Measurements from ENCODE around the gene CSNK1D. TPM values are rescaled to one million over a fixed set of nuclear protein-coding genes. Genes with fewer than 3 reads are reported as not detected.
"Not testable (repeated sequence)": the region's sequence is repeated elsewhere in the genome, so short reads cannot be mapped to it uniquely, and the experiment has no call there.

CSNK1D gene
- total RNA-seq, 2 donors from 2014 or later, result 37.6 to 116 TPM

GRCh38 chr17:82212331-82213250, 60.9 kb downstream of the CSNK1D start, which contains the start of gene CCDC57:
Gene CCDC57 (minus strand): TSS chr17:82212842. CDS start chr17:82201944, 10,898 bp downstream.
- peak in 2 of 3 donors; percentile 49 to 67 for TF ChIP-seq POLR2A (IDR thresholded peaks at IDR 0.05)
- TF ChIP-seq CTCF (IDR thresholded peaks at IDR 0.05), result peak in 2 of 7 experiments; percentile 5 to 44
- Histone ChIP-seq H3K4me3 (peak within 1 kb of the TSS; percentile 56 to 99), H3K9me3 (no peaks in the 10 kb centered on the region), H3K27ac (peak within 1 kb of the TSS; percentile 28 to 82 (median 75)), H3K4me1 (peaks cover 32% of the 10 kb centered on the region), H3K27me3 (no peaks in the 10 kb centered on the region), H3K36me3 (replicated peaks in 1 of 2; ENCODE audit: insufficient read depth in 1 of 2, low read depth in 2 of 2) (no peaks in the 10 kb centered on the region)
- intact Hi-C loops (cut with DNase I), result no loop called here
- ATAC-seq, result peak; percentile 87
- DNase-seq, result peak; percentile 79 to 89 (median 86)
- 0% methylated on average over 13 to 100 of the region's 116 CpGs for WGBS, 2 donors

GRCh38 chr17:82210655-82211054, 62.8 kb downstream of the CSNK1D start:
- H3K4me1 ChIP-seq, result peaks cover 20% of the 10 kb centered on the region
- intact Hi-C loops (cut with DNase I); ATAC-seq; H3K9me3 ChIP-seq; H3K27ac ChIP-seq; DNase-seq; H3K4me3 ChIP-seq; H3K36me3 ChIP-seq (replicated peaks in 1 of 2; ENCODE audit: insufficient read depth in 1 of 2, low read depth in 2 of 2); H3K27me3 ChIP-seq: not testable (repeated sequence)
- 95 to 97% methylated on average over 11 of the region's 11 CpGs for WGBS, 2 donors

- DNase-seq (peak; percentile 82 to 89 (median 87)), ATAC-seq (peak; percentile 90)
- Histone ChIP-seq H3K4me1 (peaks cover 10% of the 10 kb centered on the region), H3K9me3 (no peaks in the 10 kb centered on the region), H3K4me3 (no peak overlapping the region), H3K27me3 (no peaks in the 10 kb centered on the region), H3K27ac (peak overlapping the region; percentile 41 to 75 (median 64)), H3K36me3 (replicated peaks in 1 of 2; ENCODE audit: insufficient read depth in 1 of 2, low read depth in 2 of 2) (no peaks in the 10 kb centered on the region)
- intact Hi-C loops (cut with DNase I), result no loop called here
- 16 to 34% methylated on average over 8 to 21 of the region's 21 CpGs for WGBS, 2 donors
- TF ChIP-seq CTCF (IDR thresholded peaks at IDR 0.05) (peak; percentile 67 to 92 (median 92)), POLR2A (IDR thresholded peaks at IDR 0.05) (peak; percentile 40 to 77 (median 75))
Observed at GRCh38 chr17:82205720-82206508, 67.6 kb downstream of the CSNK1D start.

GRCh38 chr17:82204831-82205719, 68.4 kb downstream of the CSNK1D start:
- Histone ChIP-seq H3K4me3 (no peak overlapping the region), H3K4me1 (peaks cover 10% of the 10 kb centered on the region), H3K36me3 (replicated peaks in 1 of 2; ENCODE audit: insufficient read depth in 1 of 2, low read depth in 2 of 2) (no peaks in the 10 kb centered on the region), H3K27me3 (no peaks in the 10 kb centered on the region), H3K9me3 (no peaks in the 10 kb centered on the region), H3K27ac (no peak overlapping the region)
- ATAC-seq (no peak), DNase-seq (no peak)
- intact Hi-C loops (cut with DNase I), result no loop called here
- no peak for TF ChIP-seq CTCF (IDR thresholded peaks at IDR 0.05)
- WGBS, 2 donors, result 55 to 60% methylated on average over 18 to 24 of the region's 25 CpGs

Measured in body of pancreas (tissue), 4 donors.